Tongue (tissue), 2 donors: ENCODE measurements around the gene DOK6. TPM values are rescaled to one million over a fixed set of nuclear protein-coding genes. Genes with fewer than 3 reads are reported as not detected.
"Not testable (repeated sequence)": the region's sequence is repeated elsewhere in the genome, so short reads cannot be mapped to it uniquely, and the experiment has no call there.

ENCODE experiments used
- DNase-seq: peaks from one replicate; pipeline ENCODE4 v3.0.0-alpha.2; 2015
- total RNA-seq: library from RNA; depleted of rRNA; stranded (reverse); fragments of >200 nt; gene quantifications from one replicate; pipeline ENCODE4 v1.2.3, GENCODE V29; 2014

Gene DOK6
- total RNA-seq, 1 donor from 2014 or later, result 3.9 TPM

DNA sequence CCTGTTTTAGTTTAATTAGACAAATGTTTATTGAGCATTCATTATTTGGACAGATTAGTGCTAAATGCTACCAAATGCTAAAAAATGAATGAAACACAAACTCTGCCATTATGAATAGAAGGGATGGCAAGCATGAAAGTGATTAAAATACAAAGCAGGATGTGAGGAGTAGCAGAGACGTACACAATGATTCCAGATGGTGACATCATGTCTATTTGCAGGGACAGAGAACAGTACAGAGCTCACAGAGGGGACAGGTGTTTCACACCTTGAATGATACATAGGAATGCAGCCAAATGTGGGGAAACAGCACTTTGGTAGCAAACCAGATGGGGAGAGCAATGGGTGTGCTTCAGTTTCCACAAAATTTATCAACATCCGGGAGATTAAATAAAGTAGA lies 470.7 kb downstream of the DOK6 start:
- DNase-seq, result peak; percentile 13

DNA sequence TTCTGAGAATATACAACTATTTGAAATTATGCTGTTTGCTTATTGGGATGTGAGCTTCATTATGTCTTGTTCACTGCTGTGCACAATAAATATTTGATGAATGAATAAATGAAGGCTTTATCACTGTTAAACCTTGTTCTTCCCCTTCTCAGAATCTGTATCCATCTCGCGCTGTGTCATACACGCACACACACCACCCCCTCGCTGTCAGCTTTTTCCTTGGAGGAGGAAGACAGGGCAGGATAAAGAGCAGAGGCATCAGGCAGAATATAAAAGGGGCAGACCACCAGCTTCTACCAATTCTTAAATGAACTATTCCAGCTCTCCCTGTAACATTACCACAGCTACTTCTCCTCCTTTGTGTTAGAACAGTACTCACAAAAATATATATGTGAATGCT lies 472.0 kb downstream of the DOK6 start:
- DNase-seq, result no peak

DNA sequence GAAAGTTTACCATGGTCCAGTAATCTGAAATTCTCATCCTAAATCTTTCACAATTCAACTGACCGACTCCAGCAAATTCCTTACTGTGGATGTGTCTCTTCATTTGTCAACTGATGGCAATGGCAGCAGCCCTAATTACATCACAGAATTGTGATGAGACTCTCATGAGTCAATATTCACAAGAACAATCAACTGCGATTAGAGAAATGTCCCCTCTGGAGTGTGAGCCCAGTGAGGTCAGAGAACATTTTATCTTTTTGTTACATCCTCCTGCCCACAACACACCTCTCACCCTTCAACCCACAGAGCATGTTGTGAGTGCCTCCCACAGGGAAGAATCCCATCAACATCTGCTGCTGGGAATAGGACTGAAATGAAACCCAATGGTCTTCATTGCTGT lies 473.4 kb downstream of the DOK6 start:
- no peak for DNase-seq

DNA sequence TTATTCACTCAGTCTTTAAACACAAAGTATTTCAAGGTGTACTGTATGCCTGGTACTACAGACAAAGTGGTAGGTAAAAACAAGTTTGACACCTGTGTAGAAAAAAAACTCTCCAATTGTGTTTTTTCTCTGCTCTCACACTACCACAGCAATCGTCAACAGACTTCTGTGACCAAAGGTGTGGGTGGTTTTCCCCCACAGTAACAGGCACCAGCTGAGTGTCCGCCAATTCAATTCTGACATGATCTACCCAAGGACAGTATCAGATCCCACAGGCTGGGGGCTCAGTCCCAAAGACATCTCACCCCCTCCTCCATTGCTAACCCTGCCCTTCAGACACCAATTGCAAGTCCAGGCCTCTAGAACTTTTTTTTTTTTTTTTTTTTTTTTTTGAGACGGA lies 475.8 kb downstream of the DOK6 start:
- no peak for DNase-seq

DNA sequence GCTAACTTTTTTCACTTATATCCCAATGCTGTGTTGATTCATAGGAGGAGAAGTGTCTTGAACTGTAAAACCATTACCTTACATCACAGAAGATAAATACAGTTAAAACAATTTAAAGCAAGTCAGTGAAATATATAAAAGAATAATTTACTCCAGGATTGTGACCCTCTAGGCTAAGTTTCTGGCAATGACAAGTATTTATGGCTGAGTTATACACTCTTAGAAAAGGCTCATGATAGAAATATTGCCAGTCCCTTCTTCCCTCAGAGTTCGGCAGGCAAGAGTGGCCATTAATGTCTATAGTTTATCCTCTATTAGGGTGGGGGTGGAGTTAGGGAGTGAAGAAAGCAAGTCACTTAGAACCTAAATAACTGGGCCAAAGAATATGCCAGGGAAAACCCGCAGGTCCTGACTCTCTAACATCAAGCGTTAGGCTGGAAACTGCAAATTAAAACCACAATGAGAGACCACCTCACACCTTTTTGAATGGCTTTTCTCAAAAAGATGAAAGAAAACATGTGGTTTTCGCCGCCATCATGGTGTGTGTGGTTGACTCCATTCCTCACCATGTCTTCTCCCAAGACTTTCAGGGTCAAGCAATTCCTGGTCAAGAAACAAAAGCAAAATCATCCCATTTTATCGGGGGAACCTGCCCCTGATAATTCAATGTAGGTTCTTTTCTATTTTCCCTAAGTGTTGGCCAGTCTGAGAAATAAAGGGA lies 477.7 kb downstream of the DOK6 start:
- no peak for DNase-seq

DNA sequence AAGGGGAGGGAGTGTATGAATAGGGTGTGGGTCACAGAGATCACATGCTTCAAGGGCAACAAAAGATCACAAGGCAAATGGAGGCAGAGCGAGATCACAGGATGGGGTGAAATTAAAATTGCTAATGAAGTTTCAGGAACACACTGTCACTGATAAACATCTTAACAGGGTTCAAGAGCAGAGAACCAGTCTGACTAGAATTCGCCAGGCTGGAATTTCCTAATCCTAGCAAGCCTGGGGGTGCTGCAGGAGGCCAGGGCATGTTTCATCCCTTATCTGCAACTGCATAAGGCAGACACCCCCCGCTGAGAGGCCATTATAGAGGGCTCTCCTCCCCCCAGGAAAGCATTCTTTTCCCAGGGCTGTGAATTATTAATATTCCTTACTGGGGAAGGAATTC lies 478.4 kb downstream of the DOK6 start:
- not testable (repeated sequence) for DNase-seq

DNA sequence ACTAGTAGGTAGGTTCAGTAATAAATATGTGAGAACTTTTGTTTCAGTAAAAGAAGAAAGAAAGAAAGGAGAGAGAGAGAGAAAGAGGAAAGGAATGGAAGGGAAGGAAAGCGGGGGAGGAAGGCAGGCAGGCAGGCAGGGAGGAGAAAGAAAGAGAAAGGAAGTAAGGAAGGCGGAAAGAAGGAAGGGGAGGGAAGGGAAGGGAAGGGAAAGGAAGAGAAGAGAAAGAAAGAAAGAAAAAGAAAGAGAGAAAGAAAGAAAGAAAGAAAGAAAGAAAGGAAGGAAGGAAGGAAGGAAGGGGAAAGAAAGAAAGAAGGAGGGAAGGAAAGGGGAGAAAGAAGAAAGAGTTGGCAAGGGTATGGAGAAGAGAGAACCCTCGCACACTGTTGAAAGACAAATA lies 479.4 kb downstream of the DOK6 start:
- DNase-seq, result no peak

DNA sequence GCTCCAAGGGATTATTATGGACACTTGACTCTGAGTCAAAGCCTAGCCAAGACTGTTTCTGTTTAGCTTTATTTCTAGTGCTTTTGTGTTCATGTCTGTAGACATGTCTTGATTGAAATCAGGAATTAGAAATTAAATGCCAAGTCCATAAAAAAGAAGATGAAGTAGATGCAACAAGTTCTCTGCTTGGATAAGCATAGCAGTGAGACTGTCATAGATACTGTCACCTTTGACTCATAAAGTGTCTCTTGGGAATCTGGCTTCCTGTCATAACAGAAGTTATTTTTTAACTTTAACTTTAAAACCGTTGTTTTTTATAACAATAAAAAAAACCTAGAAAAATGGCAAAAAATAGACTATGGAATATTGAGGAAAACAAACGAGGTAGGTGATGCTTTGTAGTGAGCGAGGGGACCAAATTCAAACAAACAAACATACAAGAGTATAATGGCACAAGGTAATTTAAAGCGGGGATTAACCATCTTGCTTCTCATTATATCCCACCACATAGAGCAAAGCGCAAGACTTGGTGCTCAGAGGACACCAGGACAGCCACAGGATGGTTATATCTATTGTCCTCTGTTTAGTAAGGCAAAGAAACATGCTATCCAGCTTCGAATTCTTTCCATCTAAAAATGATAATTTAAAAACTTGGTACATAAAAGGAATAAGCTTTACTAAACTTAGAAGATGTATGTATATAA lies 482.4 kb downstream of the DOK6 start:
- DNase-seq, result no peak

DNA sequence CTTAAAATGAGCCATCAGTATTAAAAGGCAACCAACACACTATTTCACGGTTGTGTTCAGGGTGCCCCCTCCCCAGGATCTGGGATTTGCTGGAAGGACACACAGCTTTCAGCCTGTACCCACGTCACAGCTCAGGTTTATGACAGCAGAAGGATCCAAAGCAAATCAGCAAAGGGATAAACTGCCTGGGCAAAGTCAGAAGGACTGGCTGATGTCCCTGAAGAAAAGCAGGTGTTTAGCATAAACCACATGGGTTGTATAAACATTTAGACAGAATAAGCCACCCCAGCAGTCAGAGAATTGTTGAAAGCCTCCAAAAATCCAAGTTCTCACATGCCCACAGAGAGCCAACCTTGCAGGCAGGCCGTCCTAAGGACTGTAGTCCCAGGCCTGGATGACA lies 483.1 kb downstream of the DOK6 start:
- DNase-seq, result no peak

DNA sequence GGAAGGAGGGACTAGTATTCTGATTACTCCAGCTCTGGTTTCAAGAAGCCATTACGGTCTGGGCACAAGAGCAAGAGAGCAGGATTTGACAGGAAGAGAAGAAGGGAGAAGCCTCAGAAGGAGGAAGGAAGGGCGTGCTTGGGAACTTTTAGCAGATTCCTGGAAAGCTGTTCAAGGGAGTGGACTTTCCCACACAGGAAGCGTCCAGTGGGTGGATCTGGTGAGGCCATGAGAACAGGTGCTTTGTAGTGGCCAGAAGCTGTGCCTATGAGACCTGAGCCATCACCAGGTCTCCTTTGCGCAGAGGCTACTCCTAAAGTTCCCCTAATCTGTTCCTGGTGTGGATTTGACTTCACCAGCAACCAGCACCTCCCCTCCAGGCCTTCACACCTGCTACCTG lies 484.7 kb downstream of the DOK6 start:
- no peak for DNase-seq

DNA sequence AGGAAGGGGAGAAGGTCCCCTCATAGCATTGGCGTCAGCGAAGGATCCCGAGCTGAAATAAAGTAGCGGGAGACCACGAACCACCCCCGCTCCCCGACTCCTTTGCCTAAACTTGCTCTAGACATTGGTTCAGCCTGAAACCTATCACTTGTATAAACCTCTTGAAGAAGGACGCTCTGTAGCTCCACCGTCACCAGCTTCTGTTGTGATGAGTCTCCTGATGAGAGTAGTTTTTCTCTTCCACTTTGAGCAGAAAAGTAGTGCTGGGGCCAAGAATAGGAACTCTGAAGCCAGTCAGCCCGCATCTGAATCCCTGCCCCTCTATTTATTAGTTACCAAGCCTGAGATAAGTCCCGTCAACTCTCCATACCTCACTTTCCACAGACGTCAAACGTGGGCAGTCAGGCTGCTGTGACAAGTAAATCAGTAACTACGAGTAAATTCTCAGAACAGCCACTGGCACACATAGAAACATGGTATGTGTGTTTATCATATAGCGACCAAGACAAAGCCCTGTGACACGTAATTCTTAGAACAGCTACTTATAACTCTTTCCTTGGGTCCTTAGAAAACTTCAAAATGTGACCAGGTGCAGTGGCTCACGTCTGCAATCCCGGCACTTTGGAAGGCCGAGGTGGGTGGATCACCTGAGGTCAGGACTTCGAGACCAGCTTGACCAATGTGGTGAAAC lies 485.3 kb downstream of the DOK6 start:
- DNase-seq, result no peak

DNA sequence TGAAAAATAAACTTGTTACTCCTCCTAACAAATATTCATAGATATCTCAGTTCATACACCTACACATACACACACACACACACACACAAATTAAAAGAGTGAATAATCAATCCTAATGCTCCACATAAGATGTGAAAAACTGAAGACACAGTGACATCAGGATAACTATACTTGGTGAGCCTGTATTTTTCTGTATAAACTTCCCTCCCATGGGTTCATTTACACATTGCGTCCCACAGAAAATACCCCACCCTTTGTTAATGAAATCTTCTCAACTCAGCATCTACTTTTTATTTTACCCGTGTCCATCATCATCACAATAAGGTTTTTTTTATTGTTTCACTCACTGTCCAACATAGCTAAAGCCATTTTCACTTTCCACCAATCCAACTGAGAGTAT lies 486.6 kb downstream of the DOK6 start:
- no peak for DNase-seq

DNA sequence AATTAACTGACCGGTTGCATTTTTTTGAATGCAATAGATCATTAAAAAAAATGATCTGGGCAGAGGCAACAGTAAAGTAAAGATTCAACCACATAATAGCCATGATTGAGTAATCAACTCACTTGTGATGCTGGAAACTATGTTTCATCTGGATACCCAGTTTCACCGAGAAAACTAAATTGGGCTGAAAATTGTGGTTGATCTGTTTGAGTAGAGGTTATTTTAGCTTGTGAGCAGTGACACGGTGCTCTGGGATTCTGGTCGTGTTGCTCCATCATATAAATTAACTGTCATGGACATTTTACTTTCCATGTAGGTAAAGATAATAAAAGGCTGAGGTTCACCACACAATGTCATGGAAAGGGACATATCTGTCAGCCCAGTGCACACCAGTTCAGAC lies 488.3 kb downstream of the DOK6 start:
- no peak for DNase-seq

DNA sequence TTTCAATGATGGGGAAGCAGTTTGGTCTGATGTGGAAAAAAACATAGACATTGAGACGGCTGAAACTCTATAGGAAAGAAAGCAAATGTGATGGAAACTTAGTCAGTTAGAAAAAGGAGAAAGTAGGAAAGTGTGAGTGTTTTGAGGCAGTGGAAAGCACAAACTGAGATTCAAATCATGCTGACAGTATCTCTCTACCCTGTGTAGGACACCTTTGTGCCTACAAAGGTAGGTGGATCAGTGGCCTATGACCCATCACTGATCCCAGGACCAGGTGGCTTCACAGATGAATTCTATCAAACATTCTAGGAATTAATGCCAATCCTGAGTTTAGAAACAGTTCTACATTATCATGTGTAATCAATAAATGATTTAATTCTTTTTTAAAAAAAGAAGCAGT lies 489.9 kb downstream of the DOK6 start:
- no peak for DNase-seq

DNA sequence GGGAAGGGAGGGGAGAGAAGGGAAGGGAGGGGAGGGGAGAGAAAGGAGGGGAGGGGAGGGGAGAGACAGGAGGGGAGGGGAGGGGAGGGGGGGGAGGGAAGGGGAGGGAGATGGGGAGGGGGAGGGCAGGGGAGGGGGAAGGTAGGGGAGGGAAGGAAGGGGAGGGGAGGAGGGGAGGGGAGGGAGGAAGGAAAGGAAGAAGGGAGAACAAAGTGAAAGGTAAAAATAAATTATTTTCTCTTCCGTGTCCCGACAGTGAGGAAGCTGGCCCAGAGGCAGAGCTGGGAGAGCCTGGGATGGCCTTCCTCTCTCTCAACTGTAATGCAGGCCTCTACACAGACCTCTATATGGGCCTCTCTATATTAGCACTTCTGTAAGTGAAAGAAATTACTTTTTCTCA lies 493.8 kb downstream of the DOK6 start:
- no peak for DNase-seq

DNA sequence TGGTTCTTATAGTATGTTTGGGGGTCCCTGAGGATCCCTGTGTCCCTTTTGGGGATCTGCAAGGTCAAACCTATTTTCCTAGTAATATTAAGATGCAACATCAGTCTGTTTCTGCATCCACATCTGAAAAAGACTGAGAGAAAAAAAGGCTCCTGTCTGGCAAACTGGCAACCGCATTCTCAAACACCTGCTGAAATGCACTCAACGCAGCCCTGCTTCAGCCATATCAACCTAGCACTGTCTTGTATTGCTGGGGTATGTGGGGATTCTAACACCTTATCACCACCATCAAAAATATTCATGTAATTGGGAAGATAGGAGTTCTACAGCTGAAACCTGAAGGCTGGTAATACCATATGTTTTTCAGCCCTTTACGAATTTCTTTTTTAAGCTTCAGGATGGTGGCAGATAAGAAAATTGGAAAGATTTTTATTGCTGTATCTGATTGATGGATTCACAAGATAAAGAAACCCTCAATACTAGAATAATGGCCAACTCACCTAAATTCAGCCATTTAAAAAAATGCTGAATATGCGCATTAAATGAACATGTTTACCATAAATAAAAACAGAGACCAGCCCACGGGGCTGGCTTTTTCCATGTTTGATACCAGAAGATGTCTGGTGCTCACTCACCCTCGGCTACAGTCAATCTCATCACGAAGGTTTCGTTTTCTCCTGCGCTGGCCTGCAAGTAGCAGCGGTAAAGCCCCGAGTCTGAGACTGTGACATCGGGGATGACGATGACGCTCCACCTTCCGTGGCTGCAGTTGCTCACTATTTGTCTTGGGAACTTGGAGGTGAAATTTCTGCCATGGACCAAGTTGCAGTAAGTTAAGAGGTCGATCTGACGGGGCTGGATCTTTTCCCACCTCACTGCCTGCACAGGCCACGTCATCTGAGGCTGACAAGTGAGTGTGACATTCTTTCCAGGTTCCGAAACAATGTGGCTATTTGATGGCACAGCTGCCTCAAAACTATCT lies 494.7 kb downstream of the DOK6 start:
- DNase-seq, result no peak

DNA sequence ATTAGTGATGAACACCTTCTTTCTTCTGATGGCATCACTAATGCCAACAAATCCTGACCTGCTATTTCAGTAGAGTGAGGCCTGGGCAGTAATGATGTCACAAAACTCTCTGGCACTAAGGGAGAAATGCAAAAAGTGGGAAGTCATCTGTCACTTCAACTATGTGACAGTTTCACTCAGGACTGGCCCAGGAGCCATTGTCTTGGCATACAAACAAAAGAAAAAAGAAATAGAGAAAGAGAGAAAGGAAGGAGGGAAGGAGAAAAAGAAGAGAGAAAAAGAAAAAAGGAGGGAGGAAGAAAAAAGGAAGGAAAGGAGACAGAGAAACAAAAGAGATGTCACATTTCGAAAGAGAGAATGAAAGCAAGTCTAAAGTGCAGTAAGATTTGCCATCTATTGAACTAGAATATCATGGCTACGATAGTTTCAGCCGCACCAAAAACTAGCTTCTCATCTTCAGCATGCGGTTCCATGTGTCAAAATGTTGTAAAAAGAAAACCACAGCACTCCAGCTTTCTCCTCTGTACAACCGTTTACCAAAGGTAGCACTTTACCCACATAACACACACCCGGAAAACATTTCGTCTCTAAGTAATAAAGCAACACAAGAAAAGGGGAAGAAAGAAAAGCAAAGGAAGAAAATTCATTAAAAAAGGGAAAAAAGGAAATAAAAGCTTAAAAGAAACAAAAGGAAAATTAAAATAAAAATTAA lies 496.9 kb downstream of the DOK6 start:
- no peak for DNase-seq

DNA sequence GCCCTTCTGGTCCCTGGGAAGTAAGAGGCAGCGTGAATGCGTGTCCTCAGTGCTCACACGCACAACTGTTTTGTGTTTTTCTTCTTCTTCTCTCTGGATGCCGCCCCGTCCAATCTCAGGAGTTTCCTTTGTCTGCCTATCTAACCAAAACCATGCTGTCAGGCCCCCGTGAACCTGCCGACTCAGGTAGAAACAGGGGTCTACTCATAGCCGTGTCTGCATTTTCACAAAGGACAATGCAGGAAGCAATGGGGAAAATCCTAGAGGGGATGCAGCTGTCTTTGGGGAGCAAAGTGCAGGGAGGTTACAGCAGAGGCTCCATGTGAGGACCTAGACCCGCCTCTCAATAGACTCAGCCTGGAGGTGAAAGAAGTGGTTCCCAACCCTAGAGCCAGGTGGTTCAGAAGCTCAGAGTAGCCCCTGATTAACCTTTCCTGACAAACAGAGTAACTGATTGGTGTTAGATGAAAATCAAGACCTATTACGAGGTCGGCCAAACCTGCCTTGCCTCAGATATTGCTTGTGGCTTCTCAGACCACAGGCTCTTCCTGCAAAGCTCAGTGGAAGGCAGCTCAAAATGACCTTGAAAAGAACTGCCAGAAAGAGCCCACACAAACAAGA lies 497.7 kb downstream of the DOK6 start:
- DNase-seq, result no peak
